22Rv1 (cell line): ENCODE measurements around the gene EPS8L1.

Experiments used
- ZFX ChIP-seq: fragments of 450-650 bp; IDR thresholded peaks from 2 replicates; pipeline ENCODE4 v1.6.1; 2017; ENCODE audit warnings: antibody characterized with exemption, borderline replicate concordance
- TF ChIP-seq, protein P1 (sequence below): fragments of 450-650 bp; IDR thresholded peaks from 2 replicates; pipeline ENCODE4 v1.5.1; 2017; ENCODE audit warnings: mild to moderate bottlenecking

DNA sequence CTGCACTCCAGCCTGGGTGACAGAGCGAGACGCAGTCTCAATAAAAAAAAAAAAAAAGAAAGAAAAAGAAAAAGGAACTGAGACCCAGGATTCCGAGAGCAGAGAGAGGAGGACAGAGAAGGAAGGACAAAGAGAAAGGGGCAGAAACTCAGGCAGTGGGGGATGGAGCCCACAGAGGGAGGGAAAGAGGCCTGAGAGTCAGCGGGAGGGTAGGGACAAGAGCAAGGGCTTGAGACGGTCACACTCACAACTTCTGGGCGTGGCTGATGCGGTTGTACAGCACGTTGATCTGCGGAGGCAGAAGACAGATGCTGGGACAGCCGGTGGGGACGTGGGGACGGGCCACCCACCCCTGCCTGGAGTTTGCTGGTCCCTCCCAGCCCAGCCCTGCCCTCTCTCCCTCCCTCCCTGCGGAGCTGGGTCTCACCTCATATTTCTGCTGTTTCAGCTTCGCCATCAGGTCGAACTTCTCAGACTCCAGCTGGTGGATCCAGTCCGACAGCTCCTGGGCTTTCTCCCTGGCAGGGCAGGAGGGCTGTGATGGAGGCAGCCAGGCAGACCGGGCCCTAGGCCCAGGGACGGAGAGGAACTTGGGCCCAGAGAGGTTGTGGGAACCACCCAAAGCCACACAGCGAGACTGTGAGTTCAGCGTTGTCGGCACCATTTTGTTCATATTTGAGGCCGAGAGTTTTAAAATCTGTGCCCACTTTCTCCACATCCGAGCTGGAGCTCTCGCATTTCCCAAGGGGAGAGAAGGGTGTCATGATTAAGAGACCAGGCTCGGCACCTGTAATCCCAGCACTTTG lies 58.2 kb downstream of the EPS8L1 start:
- TF ChIP-seq, protein P1, sequence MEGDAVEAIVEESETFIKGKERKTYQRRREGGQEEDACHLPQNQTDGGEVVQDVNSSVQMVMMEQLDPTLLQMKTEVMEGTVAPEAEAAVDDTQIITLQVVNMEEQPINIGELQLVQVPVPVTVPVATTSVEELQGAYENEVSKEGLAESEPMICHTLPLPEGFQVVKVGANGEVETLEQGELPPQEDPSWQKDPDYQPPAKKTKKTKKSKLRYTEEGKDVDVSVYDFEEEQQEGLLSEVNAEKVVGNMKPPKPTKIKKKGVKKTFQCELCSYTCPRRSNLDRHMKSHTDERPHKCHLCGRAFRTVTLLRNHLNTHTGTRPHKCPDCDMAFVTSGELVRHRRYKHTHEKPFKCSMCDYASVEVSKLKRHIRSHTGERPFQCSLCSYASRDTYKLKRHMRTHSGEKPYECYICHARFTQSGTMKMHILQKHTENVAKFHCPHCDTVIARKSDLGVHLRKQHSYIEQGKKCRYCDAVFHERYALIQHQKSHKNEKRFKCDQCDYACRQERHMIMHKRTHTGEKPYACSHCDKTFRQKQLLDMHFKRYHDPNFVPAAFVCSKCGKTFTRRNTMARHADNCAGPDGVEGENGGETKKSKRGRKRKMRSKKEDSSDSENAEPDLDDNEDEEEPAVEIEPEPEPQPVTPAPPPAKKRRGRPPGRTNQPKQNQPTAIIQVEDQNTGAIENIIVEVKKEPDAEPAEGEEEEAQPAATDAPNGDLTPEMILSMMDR = no peak
- no peak for TF ChIP-seq ZFX
